H9 (cell line): ENCODE results near the gene ADGRL2. TPM values are rescaled to one million over a fixed set of nuclear protein-coding genes. Genes with fewer than 3 reads are reported as not detected.

Source experiments
- DNase-seq: peaks from one replicate; pipeline ENCODE4 v3.0.0-alpha.2; 2017
- H2AFZ ChIP-seq: one replicate; pipeline ENCODE4 v1.6.1; 2013; ENCODE audit warnings: mild to moderate bottlenecking, low read length, control low read depth, moderate library complexity
- H2AK5ac ChIP-seq: 2 replicates; pipeline ENCODE4 v1.6.1; 2013; ENCODE audit warnings: low read length, control low read depth, mixed read lengths; ENCODE audit not compliant: insufficient read length
- H2BK120ac ChIP-seq: one replicate; pipeline ENCODE4 v1.6.1; 2013; ENCODE audit warnings: low read depth, mild to moderate bottlenecking, low read length, control low read depth, inconsistent platforms; ENCODE audit not compliant: poor library complexity, severe bottlenecking
- H2BK12ac ChIP-seq: 2 replicates; pipeline ENCODE4 v1.6.1; 2013; ENCODE audit warnings: low read length, control low read depth, mixed read lengths, low read depth; ENCODE audit not compliant: insufficient read length
- H2BK15ac ChIP-seq: 2 replicates; pipeline ENCODE4 v1.6.1; 2013; ENCODE audit warnings: low read depth, low read length, control low read depth
- H2BK20ac ChIP-seq: one replicate; pipeline ENCODE4 v1.6.1; 2013; ENCODE audit warnings: low read depth, mild to moderate bottlenecking, low read length, control low read depth, inconsistent platforms; ENCODE audit not compliant: poor library complexity, severe bottlenecking
- H2BK5ac ChIP-seq: 2 replicates; pipeline ENCODE4 v1.6.1; 2013; ENCODE audit warnings: low read length, control low read depth, mixed read lengths; ENCODE audit not compliant: insufficient read length
- H3K14ac ChIP-seq: 2 replicates; pipeline ENCODE4 v1.6.1; 2013; ENCODE audit warnings: low read length, control low read depth; ENCODE audit not compliant: insufficient read depth
- H3K18ac ChIP-seq: 2 replicates; pipeline ENCODE4 v1.6.1; 2013; ENCODE audit warnings: low read depth, mild to moderate bottlenecking, mixed read lengths, low read length, control low read depth; ENCODE audit not compliant: insufficient read length
- H3K23ac ChIP-seq: 2 replicates; pipeline ENCODE4 v1.6.1; 2013; ENCODE audit warnings: low read length, control low read depth, mixed read lengths, low read depth; ENCODE audit not compliant: insufficient read length
- H3K23me2 ChIP-seq: 2 replicates; pipeline ENCODE4 v1.6.1; 2013; ENCODE audit warnings: low read depth, mild to moderate bottlenecking, mixed read lengths, low read length, control low read depth; ENCODE audit not compliant: insufficient read length, poor library complexity, severe bottlenecking
- H3K27ac ChIP-seq: 2 replicates; pipeline ENCODE4 v1.5.1; 2013; ENCODE audit warnings: low read length, control low read depth, mixed read lengths, low read depth; ENCODE audit not compliant: insufficient read length
- H3K27me3 ChIP-seq: 2 replicates; pipeline ENCODE4 v1.6.1; 2013; ENCODE audit warnings: low read length, control low read depth, inconsistent platforms; ENCODE audit not compliant: insufficient read depth
- H3K4ac ChIP-seq: 2 replicates; pipeline ENCODE4 v1.6.1; 2013; ENCODE audit warnings: low read depth, mild to moderate bottlenecking, control low read depth, inconsistent platforms, low read length, moderate library complexity
- H3K4me1 ChIP-seq: 2 replicates; pipeline ENCODE4 v1.6.1; 2013; ENCODE audit warnings: low read length, control low read depth, inconsistent platforms; ENCODE audit not compliant: insufficient read depth
- H3K4me2 ChIP-seq: 2 replicates; pipeline ENCODE4 v1.6.1; 2013; ENCODE audit warnings: low read length, control low read depth, mixed read lengths; ENCODE audit not compliant: insufficient read length, insufficient read depth
- H3K56ac ChIP-seq: 2 replicates; pipeline ENCODE4 v1.6.1; 2013; ENCODE audit warnings: low read depth, mild to moderate bottlenecking, mixed read lengths, low read length, control low read depth; ENCODE audit not compliant: insufficient read length
- H3K79me1 ChIP-seq: 2 replicates; pipeline ENCODE4 v1.6.1; 2013; ENCODE audit warnings: low read depth, mild to moderate bottlenecking, moderate library complexity, low read length, control low read depth, inconsistent platforms; ENCODE audit not compliant: insufficient read depth, poor library complexity, severe bottlenecking
- H3K79me2 ChIP-seq: 2 replicates; pipeline ENCODE4 v1.6.1; 2013; ENCODE audit warnings: low read length, control low read depth, inconsistent platforms; ENCODE audit not compliant: insufficient read depth
- H3K9ac ChIP-seq: 2 replicates; pipeline ENCODE4 v1.6.1; 2013; ENCODE audit warnings: low read length, control low read depth, mixed read lengths; ENCODE audit not compliant: insufficient read length; ENCODE audit errors: extremely low read depth
- H3K9me3 ChIP-seq: one replicate; pipeline ENCODE4 v1.6.1; 2013; ENCODE audit warnings: low read depth, low read length, inconsistent platforms; ENCODE audit not compliant: control insufficient read depth
- H3T11ph ChIP-seq: one replicate; pipeline ENCODE4 v1.6.1; 2013; ENCODE audit warnings: mild to moderate bottlenecking, low read length, control low read depth, inconsistent platforms
- H4K20me1 ChIP-seq: one replicate; pipeline ENCODE4 v1.6.1; 2013; ENCODE audit not compliant: control insufficient read depth, insufficient read length, insufficient read depth
- H4K5ac ChIP-seq: 2 replicates; pipeline ENCODE4 v1.6.1; 2013; ENCODE audit warnings: low read depth, mild to moderate bottlenecking, mixed read lengths, low read length, control low read depth; ENCODE audit not compliant: insufficient read length
- H4K8ac ChIP-seq: replicated peaks from 2 replicates; pipeline ENCODE4 v1.6.1; 2013; ENCODE audit warnings: low read length, control low read depth, mixed read lengths, low read depth; ENCODE audit not compliant: insufficient read length
- H4K91ac ChIP-seq: 2 replicates; pipeline ENCODE4 v1.6.1; 2013; ENCODE audit warnings: low read depth, mild to moderate bottlenecking, moderate library complexity, mixed read lengths, low read length, control low read depth; ENCODE audit not compliant: insufficient read length
- H3K27ac Mint-ChIP-seq, 3 experiments: 2 replicates in 2 of 3; 3 replicates in 1 of 3; pipeline ENCODE4 v1.8.0; 2020 to 2021; ENCODE audit warnings: mixed read lengths in 3 of 3, mild to moderate bottlenecking in 1 of 3, moderate library complexity in 1 of 3
- H3K27me3 Mint-ChIP-seq: 2 replicates; pipeline ENCODE4 v1.8.0; 2021; ENCODE audit warnings: low read depth, mild to moderate bottlenecking, moderate library complexity, mixed read lengths
- H3K36me3 Mint-ChIP-seq, 3 experiments: 2 replicates in 2 of 3; 3 replicates in 1 of 3; pipeline ENCODE4 v1.8.0; 2020 to 2021; ENCODE audit warnings: low read depth in 3 of 3, mixed read lengths in 3 of 3; ENCODE audit not compliant: insufficient read depth in 1 of 3
- H3K4me1 Mint-ChIP-seq, 2 experiments: 2 replicates each; pipeline ENCODE4 v1.8.0; 2020; ENCODE audit warnings: mixed read lengths in 2 of 2
- H3K4me3 Mint-ChIP-seq, 2 experiments: 2 replicates in 1 of 2; 3 replicates in 1 of 2; pipeline ENCODE4 v1.8.0; 2020 to 2021; ENCODE audit warnings: mild to moderate bottlenecking in 2 of 2, mixed read lengths in 2 of 2, moderate library complexity in 1 of 2
- H3K9me3 Mint-ChIP-seq, 2 experiments: 2 replicates in 1 of 2; 3 replicates in 1 of 2; pipeline ENCODE4 v1.8.0; 2020; ENCODE audit warnings: mild to moderate bottlenecking in 2 of 2, mixed read lengths in 2 of 2, moderate library complexity in 1 of 2
- WGBS: extraction: QIAGEN DNeasy Blood & Tissue Kit; methylation state at CpG from one replicate; pipeline ENCODE4 v1.1.7; 2013; ENCODE audit warnings: missing lambda C conversion rate, low lambda C conversion rate, mixed read lengths; ENCODE audit not compliant: insufficient read length; ENCODE audit errors: extremely low coverage; 5-methylcytosine and 5-hydroxymethylcytosine counted together
- total RNA-seq: library from RNA; stranded (reverse); gene quantifications from 2 replicates; pipeline ENCODE4 v1.2.1, GENCODE V29; 2021
- TF ChIP-seq, protein P1 (sequence below): fragments of 200-600 bp; sonication (generic); conservative IDR thresholded peaks from 3 replicates; pipeline ENCODE4 v1.8.0; 2021; ENCODE audit warnings: antibody characterized with exemption, mild to moderate bottlenecking

ADGRL2 gene
- total RNA-seq, 1 experiment from 2014 or later, result 119 TPM

DNA sequence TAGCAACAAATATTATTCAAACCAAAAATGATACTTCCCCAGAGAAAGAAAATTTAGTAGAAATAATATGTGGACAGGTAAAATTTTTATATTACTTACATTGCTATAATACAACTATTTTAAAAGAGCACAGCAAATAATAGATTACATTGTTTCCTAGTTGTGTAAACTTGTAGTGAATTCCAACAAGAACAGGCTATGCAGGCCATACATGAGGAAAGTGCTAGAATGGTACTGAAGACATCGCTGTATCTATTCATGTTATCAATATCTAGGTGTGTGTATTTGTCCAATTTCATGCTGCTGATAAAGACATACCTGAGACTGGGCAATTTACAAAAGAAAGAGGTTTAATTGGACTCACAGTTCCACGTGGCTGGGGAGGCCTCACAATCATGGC is 47.9 kb upstream of the ADGRL2 start:
- H2AFZ ChIP-seq, result no peak overlapping the region
- no peak overlapping the region for H3K27ac Mint-ChIP-seq
- H3K36me3 Mint-ChIP-seq, result 0 out of 7 replicates have a peak, but pooled peaks cover 0 to 3% (median 0%) of the 10 kb centered on the region in 3 experiments
- no peaks in the 10 kb centered on the region for H3K9me3 Mint-ChIP-seq
- no peak overlapping the region for H3K4me2 ChIP-seq
- H2BK12ac ChIP-seq, result no peak overlapping the region
- no peak overlapping the region for H2BK120ac ChIP-seq
- H3K14ac ChIP-seq, result no peak overlapping the region
- H4K20me1 ChIP-seq, result no peaks in the 10 kb centered on the region
- peaks cover 7 to 10% of the 10 kb centered on the region in 2 experiments for H3K4me1 Mint-ChIP-seq
- no peak overlapping the region for H3K27ac ChIP-seq
- H3K27me3 Mint-ChIP-seq, result no peaks in the 10 kb centered on the region
- WGBS, result no CpG with 5 or more reads among the region's 2 CpGs
- no peak overlapping the region for H2BK20ac ChIP-seq
- H2AK5ac ChIP-seq, result no peak overlapping the region
- H3K9ac ChIP-seq, result no peak overlapping the region
- TF ChIP-seq, protein P1, sequence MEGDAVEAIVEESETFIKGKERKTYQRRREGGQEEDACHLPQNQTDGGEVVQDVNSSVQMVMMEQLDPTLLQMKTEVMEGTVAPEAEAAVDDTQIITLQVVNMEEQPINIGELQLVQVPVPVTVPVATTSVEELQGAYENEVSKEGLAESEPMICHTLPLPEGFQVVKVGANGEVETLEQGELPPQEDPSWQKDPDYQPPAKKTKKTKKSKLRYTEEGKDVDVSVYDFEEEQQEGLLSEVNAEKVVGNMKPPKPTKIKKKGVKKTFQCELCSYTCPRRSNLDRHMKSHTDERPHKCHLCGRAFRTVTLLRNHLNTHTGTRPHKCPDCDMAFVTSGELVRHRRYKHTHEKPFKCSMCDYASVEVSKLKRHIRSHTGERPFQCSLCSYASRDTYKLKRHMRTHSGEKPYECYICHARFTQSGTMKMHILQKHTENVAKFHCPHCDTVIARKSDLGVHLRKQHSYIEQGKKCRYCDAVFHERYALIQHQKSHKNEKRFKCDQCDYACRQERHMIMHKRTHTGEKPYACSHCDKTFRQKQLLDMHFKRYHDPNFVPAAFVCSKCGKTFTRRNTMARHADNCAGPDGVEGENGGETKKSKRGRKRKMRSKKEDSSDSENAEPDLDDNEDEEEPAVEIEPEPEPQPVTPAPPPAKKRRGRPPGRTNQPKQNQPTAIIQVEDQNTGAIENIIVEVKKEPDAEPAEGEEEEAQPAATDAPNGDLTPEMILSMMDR, result no peak
- H3K4me1 ChIP-seq, result peaks cover 3% of the 10 kb centered on the region
- H3K23me2 ChIP-seq, result no peaks in the 10 kb centered on the region
- no peak overlapping the region for H4K8ac ChIP-seq
- no peaks in the 10 kb centered on the region for H3K79me1 ChIP-seq
- no peak overlapping the region for H3K56ac ChIP-seq
- no peak overlapping the region for H2BK5ac ChIP-seq
- no peak overlapping the region for H3K23ac ChIP-seq
- H3T11ph ChIP-seq, result no peak overlapping the region
- no peak overlapping the region for H3K4me3 Mint-ChIP-seq
- no peak overlapping the region for H3K18ac ChIP-seq
- H2BK15ac ChIP-seq, result no peak overlapping the region
- DNase-seq, result no peak
- H3K79me2 ChIP-seq, result no peaks in the 10 kb centered on the region
- H3K9me3 ChIP-seq, result no peaks in the 10 kb centered on the region
- H3K4ac ChIP-seq, result no peak overlapping the region
- H4K91ac ChIP-seq, result no peak overlapping the region
- no peaks in the 10 kb centered on the region for H3K27me3 ChIP-seq
- no peak overlapping the region for H4K5ac ChIP-seq
